TTC549 (cell line): ENCODE measurements around the gene OR2AT4.
"Not testable (repeated sequence)": the region's sequence is repeated elsewhere in the genome, so short reads cannot be mapped to it uniquely, and the experiment has no call there.

Source experiments
- FAIRE-seq: peaks from 2 replicates; lab custom pipeline; 2012; peaks lifted over from hg19 to GRCh38; lab: Jason Lieb, UNC

The OR2AT4 gene

GRCh38 chr11:75068559-75068958 lies 28.1 kb downstream of the OR2AT4 start:
- FAIRE-seq: no peak

GRCh38 chr11:75066061-75066460 lies 30.6 kb downstream of the OR2AT4 start:
- FAIRE-seq: no peak

GRCh38 chr11:75063741-75064314 lies 32.8 kb downstream of the OR2AT4 start:
- no peak for FAIRE-seq

- no peak for FAIRE-seq
These were observed 37.4 kb downstream of the OR2AT4 start for GRCh38 chr11:75059299-75059698.

GRCh38 chr11:75056814-75057213 lies 39.9 kb downstream of the OR2AT4 start:
- no peak for FAIRE-seq

GRCh38 chr11:75055511-75055910 lies 41.2 kb downstream of the OR2AT4 start:
- FAIRE-seq: no peak

GRCh38 chr11:75052457-75052856 lies 44.2 kb downstream of the OR2AT4 start:
- no peak for FAIRE-seq

GRCh38 chr11:75051043-75051442 lies 45.6 kb downstream of the OR2AT4 start:
- FAIRE-seq: no peak

GRCh38 chr11:75050516-75050915 lies 46.2 kb downstream of the OR2AT4 start:
- FAIRE-seq: no peak

GRCh38 chr11:75049501-75050266 lies 47.0 kb downstream of the OR2AT4 start:
- FAIRE-seq: not testable (repeated sequence)

GRCh38 chr11:75047191-75047590 lies 49.5 kb downstream of the OR2AT4 start:
- FAIRE-seq: no peak

GRCh38 chr11:75046668-75047067 lies 50.0 kb downstream of the OR2AT4 start:
- not testable (repeated sequence) for FAIRE-seq

- FAIRE-seq: not testable (repeated sequence)
These were observed 52.1 kb downstream of the OR2AT4 start for GRCh38 chr11:75044381-75045170.

GRCh38 chr11:75041821-75042220 lies 54.9 kb downstream of the OR2AT4 start:
- not testable (repeated sequence) for FAIRE-seq

- no peak for FAIRE-seq
These were observed 55.4 kb downstream of the OR2AT4 start for GRCh38 chr11:75041263-75041662.

GRCh38 chr11:75040167-75040770 lies 56.4 kb downstream of the OR2AT4 start:
- no peak for FAIRE-seq

GRCh38 chr11:75035911-75036565 lies 60.6 kb downstream of the OR2AT4 start:
- FAIRE-seq: no peak

- no peak for FAIRE-seq
These were observed 61.4 kb downstream of the OR2AT4 start for GRCh38 chr11:75035256-75035655.

GRCh38 chr11:75033916-75034315 lies 62.8 kb downstream of the OR2AT4 start:
- FAIRE-seq: no peak

GRCh38 chr11:75032550-75032935 lies 64.1 kb downstream of the OR2AT4 start:
- FAIRE-seq: no peak

GRCh38 chr11:75031771-75032549 lies 64.7 kb downstream of the OR2AT4 start:
- no peak for FAIRE-seq
